ENCODE results near the gene PRUNE2.
"Not testable (repeated sequence)": the region's sequence is repeated elsewhere in the genome, so short reads cannot be mapped to it uniquely, and the experiment has no call there.

Gene PRUNE2

GRCh38 chr9:76796296-76796695, 109.6 kb downstream of the PRUNE2 start:
- DNase-seq = no peak

DNA sequence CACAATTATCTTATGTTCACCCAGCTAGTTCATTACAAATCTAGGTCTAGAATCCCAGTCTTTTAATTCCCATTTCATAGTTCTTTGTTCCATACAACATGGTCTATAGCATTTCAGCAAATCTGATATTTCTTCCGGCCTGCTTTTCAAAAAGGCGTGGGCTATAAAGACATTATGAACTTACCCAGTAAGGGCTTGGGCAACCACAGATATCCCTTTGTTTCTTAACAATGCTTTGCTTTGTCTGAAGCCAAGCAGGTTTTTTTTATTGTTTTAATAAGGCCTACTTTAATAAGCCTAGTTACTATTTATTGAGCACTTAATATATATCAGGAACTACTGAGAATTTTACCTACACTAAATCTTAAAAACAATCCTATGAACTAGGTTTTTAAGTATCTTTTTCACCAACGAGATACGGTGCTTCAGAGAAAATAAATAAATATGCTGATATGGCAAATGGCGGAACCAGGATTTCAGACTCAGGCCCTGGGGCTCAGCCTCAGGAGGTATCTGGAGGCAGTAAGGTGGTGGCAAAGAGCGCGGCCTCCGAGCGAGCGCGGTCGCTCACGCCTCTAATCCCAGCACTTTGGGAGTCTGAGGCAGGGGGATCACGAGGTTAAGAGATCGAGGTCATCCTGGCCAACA, 112.0 kb downstream of the PRUNE2 start:
- no peak for DNase-seq

- DNase-seq = no peak
Measured at GRCh38 chr9:76789840-76790239, 116.1 kb downstream of the PRUNE2 start.

GRCh38 chr9:76787677-76788076, 118.2 kb downstream of the PRUNE2 start:
- DNase-seq = no peak

DNA sequence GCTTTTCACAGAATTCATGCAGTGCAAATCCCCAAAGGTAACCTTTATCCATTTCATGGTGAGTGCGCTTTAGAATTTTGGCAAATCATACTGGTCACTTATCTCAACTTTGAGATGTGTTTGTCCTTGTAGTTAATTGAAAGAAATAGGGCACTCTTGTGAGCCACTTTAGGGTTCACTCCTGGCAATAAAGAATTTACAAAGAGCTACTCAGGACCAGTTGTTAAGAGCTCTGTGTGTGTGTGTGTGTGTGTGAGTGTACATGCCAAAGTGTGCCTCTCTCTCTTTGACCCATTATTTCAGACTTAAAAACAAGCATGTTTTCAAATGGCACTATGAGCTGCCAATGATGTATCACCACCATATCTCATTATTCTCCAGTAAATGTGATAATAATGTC, 120.4 kb downstream of the PRUNE2 start:
- DNase-seq = no peak

- no peak for DNase-seq
Measured at GRCh38 chr9:76784881-76785280, 121.0 kb downstream of the PRUNE2 start.

DNA sequence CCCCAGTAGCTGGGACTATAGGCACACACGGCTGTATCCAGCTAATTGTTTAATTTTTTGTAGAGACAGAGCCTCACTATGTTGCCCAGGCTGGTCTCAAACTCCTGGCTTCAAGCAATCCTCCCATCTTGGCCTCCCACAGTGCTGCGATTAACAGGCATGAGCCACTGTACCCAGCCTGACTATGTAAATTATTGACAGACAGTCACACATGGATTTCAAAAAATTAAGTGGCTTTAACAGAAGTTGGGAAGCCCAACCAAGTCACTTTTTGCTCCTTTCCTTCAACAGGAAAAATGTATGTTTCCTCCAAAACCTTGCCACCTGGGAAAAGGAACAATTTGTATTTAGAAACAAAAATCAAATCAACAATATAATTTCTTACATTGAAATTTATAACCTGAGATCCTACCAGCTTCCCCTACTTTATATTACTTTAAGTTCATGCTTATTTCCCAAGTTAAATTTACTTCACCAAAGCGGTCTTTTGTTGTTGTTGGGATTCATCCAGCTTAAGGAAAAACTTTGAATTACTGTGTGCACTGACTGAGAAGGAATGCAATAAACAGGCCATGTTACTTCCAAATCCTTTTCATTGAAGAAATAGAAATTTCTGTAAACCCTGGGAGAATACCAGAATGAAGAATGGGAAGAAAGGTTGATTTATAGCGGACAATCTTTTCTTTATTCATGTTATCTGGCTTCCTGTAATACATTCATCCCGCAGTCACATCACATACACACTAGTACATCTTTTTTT, 133.0 kb downstream of the PRUNE2 start:
- no peak for DNase-seq

- DNase-seq = no peak
Measured at GRCh38 chr9:76766126-76766525, 139.8 kb downstream of the PRUNE2 start.

DNA sequence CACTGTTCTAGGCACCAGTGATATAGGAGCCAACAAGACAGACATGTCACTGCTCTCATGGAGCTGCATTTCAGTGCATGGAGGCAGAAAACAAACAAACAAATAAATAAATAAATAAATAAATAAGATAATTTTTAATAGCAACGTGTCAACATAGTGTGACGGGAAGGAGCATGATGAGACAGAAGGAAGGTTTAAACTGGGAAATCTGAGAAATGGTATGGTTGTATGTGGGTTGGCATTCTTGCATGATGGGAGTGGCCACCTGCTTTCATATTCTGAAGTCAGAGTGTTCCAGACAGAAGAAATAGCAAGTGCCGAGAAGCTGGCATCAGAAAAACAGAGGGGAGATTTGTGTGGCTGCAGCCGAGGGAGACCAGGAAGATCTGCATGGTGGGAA, 141.8 kb downstream of the PRUNE2 start, which contains the start of gene PCA3:
PCA3 (plus strand) TSS at position 301 of the 400 bp plus-strand sequence.
- DNase-seq = no peak

- no peak for DNase-seq
Measured at GRCh38 chr9:76761448-76761847, 144.5 kb downstream of the PRUNE2 start.

GRCh38 chr9:76759732-76760131, 146.2 kb downstream of the PRUNE2 start:
- no peak for DNase-seq

DNA sequence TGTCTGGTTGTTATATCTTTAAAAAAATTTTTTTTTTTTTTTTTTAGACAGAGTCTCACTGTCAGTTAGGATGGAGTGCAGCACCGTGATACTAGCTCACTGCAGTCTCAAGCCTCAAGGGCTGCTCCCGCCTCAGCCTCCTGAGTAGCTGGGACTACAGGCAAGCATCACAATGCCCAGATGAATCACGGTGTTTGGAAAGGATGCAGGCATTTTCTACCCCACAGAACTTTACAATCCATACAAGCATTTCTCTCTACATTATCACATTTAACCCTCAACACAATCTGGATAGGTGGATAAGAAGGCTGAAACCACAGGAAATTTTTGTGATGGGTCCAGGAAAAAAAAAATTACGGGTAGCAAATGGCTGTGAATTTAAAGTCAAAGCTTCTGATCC, 147.4 kb downstream of the PRUNE2 start:
- no peak for DNase-seq

GRCh38 chr9:76756941-76757673, 148.8 kb downstream of the PRUNE2 start:
- no peak for DNase-seq

DNA sequence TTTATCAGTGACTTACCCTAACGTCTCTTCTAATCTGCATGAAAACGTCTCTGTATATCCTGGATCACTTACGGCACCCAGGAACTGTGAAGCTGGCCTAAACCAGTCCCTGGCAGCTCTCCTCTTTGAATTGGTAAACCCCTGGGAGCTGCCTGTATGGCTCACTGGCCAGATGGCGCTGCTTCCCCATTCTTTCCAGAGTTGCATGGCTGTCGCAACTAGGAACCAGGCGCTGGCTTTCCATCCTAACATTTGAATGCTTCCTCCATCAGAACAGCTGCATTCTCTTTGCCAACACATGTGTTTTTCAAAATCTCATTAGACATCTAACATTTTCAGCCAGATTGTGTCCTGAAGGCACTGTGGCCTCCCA, 149.7 kb downstream of the PRUNE2 start:
- DNase-seq = peak in 27 of 51 donors; percentile 2 to 63 (median 23)

- no peak for DNase-seq
Measured at GRCh38 chr9:76751001-76751400, 154.9 kb downstream of the PRUNE2 start.

GRCh38 chr9:76744336-76744735, 161.6 kb downstream of the PRUNE2 start:
- peak in 1 of 51 donors; percentile 38 for DNase-seq

- peak in 1 of 51 donors; percentile 38 for DNase-seq
Measured at GRCh38 chr9:76743931-76744330, 162.0 kb downstream of the PRUNE2 start.

GRCh38 chr9:76742890-76743289, 163.0 kb downstream of the PRUNE2 start:
- not testable (repeated sequence) for DNase-seq

- no peak for DNase-seq
Measured at GRCh38 chr9:76741524-76741923, 164.4 kb downstream of the PRUNE2 start.

DNA sequence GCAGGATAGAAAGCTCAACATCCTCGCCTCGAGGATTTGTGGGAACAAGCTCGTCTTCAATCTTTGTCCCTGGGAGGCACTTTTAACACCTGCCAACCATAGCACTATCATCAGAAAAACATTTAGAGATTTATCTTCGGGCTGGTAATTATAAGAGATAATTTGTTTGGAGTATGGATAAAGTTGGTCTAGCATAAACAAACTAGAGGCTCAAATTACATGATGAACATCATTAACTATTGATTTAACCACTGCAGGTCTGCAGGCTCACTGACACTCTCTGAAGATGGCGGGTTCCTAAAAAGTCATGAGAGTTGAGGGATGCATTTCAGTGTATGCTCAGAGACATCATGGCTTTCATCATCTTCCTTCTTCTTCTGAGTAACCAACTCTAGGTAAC, 167.5 kb downstream of the PRUNE2 start:
- DNase-seq = no peak

- DNase-seq = no peak
Measured at GRCh38 chr9:76737154-76737902, 168.6 kb downstream of the PRUNE2 start.

GRCh38 chr9:76734716-76735115, 171.2 kb downstream of the PRUNE2 start:
- no peak for DNase-seq
